CD14-positive monocyte (primary cell): ENCODE measurements around the gene TMEM141. TPM values are rescaled to one million over a fixed set of nuclear protein-coding genes. Genes with fewer than 3 reads are reported as not detected.

Experiments
- DNase-seq, 3 donors: peaks; one replicate each; pipeline ENCODE4 v3.0.0-alpha.2; 2011 to 2022
- H2AFZ ChIP-seq: 2 replicates; pipeline ENCODE4 v1.6.0; 2012; ENCODE audit warnings: mild to moderate bottlenecking, low read depth, low read length, inconsistent platforms; ENCODE audit not compliant: insufficient read depth, poor library complexity, severe bottlenecking
- H3K27ac ChIP-seq, 2 donors: 1 replicate in 1 of 2; 2 replicates in 1 of 2; pipeline ENCODE4 v1.5.1; 2012 to 2013; ENCODE audit warnings: low read length in 2 of 2, control low read depth in 1 of 2, inconsistent platforms in 1 of 2, low read depth in 1 of 2, mild to moderate bottlenecking in 1 of 2
- H3K27me3 ChIP-seq, 2 donors: one replicate each; pipeline versions ENCODE4 v1.6.0 to v1.6.1; 2011 to 2013; ENCODE audit warnings: low read length in 2 of 2; ENCODE audit not compliant: control insufficient read depth in 2 of 2, insufficient read depth in 2 of 2
- H3K36me3 ChIP-seq, 2 donors: replicated peaks in 1 of 2; 1 replicate in 1 of 2; 2 replicates in 1 of 2; pipeline versions ENCODE4 v1.5.1 to v1.6.1; 2012 to 2013; ENCODE audit warnings: low read length in 2 of 2, control low read depth in 1 of 2, inconsistent platforms in 1 of 2, mild to moderate bottlenecking in 1 of 2; ENCODE audit not compliant: insufficient read depth in 2 of 2, control insufficient read depth in 1 of 2
- H3K4me1 ChIP-seq, 2 donors: 1 replicate in 1 of 2; 2 replicates in 1 of 2; pipeline versions ENCODE4 v1.5.1 to v1.6.1; 2012 to 2013; ENCODE audit warnings: low read length in 2 of 2, control low read depth in 1 of 2, inconsistent platforms in 1 of 2, mild to moderate bottlenecking in 1 of 2, moderate library complexity in 1 of 2; ENCODE audit not compliant: insufficient read depth in 2 of 2, control insufficient read depth in 1 of 2
- H3K4me2 ChIP-seq: replicated peaks from 2 replicates; pipeline ENCODE3; 2012; ENCODE audit warnings: low read length, moderate library complexity, mild to moderate bottlenecking; ENCODE audit not compliant: poor library complexity, severe bottlenecking; ENCODE audit errors: extremely low read depth
- H3K4me3 ChIP-seq, 3 experiments: fragments of 200-600 bp in 1 of 3; sonication (generic) in 1 of 3; replicated peaks in 1 of 3; 1 replicate in 2 of 3; 2 replicates in 1 of 3; pipeline ENCODE4 v1.5.1; 2011 to 2013; ENCODE audit warnings: low read length in 3 of 3, mild to moderate bottlenecking in 3 of 3, control low read depth in 2 of 3, low read depth in 2 of 3, inconsistent platforms in 1 of 3, moderate library complexity in 1 of 3
- H3K79me2 ChIP-seq: 2 replicates; pipeline ENCODE4 v1.6.0; 2012; ENCODE audit warnings: mild to moderate bottlenecking, control low read depth, inconsistent platforms, low read length, moderate library complexity; ENCODE audit not compliant: insufficient read depth
- H3K9ac ChIP-seq: 2 replicates; pipeline ENCODE4 v1.6.0; 2017; ENCODE audit warnings: low read length, mild to moderate bottlenecking; ENCODE audit not compliant: insufficient read depth, poor library complexity, severe bottlenecking
- H3K9me3 ChIP-seq, 2 donors: replicated peaks in 1 of 2; 1 replicate in 1 of 2; 2 replicates in 1 of 2; pipeline versions ENCODE4 v1.5.1 to v1.6.1; 2012 to 2013; ENCODE audit warnings: low read length in 2 of 2, control low read depth in 1 of 2; ENCODE audit not compliant: control insufficient read depth in 1 of 2, insufficient read depth in 1 of 2
- H4K20me1 ChIP-seq: 2 replicates; pipeline ENCODE4 v1.6.0; 2012; ENCODE audit warnings: mild to moderate bottlenecking, low read length, control low read depth, moderate library complexity; ENCODE audit not compliant: insufficient read depth
- H3K27ac Mint-ChIP-seq, 7 donors: one replicate each; pipeline ENCODE4 v1.8.0; 2020; ENCODE audit warnings: mild to moderate bottlenecking in 7 of 7, mixed read lengths in 7 of 7, moderate library complexity in 6 of 7, inconsistent platforms in 2 of 7
- H3K27me3 Mint-ChIP-seq, 3 donors: one replicate each; pipeline ENCODE4 v1.8.0; 2021 to 2022; ENCODE audit warnings: low read depth in 3 of 3, mild to moderate bottlenecking in 3 of 3, mixed read lengths in 3 of 3, moderate library complexity in 3 of 3, inconsistent platforms in 1 of 3
- H3K36me3 Mint-ChIP-seq, 2 donors: one replicate each; pipeline ENCODE4 v1.8.0; 2020; ENCODE audit warnings: mixed read lengths in 2 of 2, inconsistent platforms in 1 of 2, mild to moderate bottlenecking in 1 of 2
- H3K4me1 Mint-ChIP-seq: one replicate; pipeline ENCODE4 v1.8.0; 2020; ENCODE audit warnings: mild to moderate bottlenecking, mixed read lengths
- H3K4me3 Mint-ChIP-seq, 2 donors: one replicate each; pipeline ENCODE4 v1.8.0; 2020; ENCODE audit warnings: mild to moderate bottlenecking in 2 of 2, mixed read lengths in 2 of 2, moderate library complexity in 1 of 2
- H3K9me3 Mint-ChIP-seq, 7 donors: one replicate each; pipeline ENCODE4 v1.8.0; 2020 to 2022; ENCODE audit warnings: mixed read lengths in 7 of 7, mild to moderate bottlenecking in 6 of 7, moderate library complexity in 6 of 7, inconsistent platforms in 2 of 7
- WGBS: methylation state at CpG from one replicate; pipeline ENCODE4 v1.1.5; 2013; ENCODE audit warnings: missing lambda C conversion rate; ENCODE audit not compliant: insufficient coverage; 5-methylcytosine and 5-hydroxymethylcytosine counted together
- intact Hi-C, 2 donors: fragments of 100-400 bp; cut with micrococcal nuclease; formaldehyde crosslinking; loops; one replicate each; pipeline versions ENCODE4 v1.15.0 to v1.15.1; 2023
- polyA plus RNA-seq, 3 donors: library from polyadenylated mRNA; depleted of rRNA in 1 of 3; unstranded in 2 of 3; stranded (reverse) in 1 of 3; fragments of 300-500 nt in 2 of 3; fragments of >200 nt in 1 of 3; fragmentation: Illumina TruSeq in 2 of 3; gene quantifications; 1 replicate in 2 of 3; 2 replicates in 1 of 3; pipeline ENCODE4 v1.2.3, GENCODE V29; 2012 to 2021
- TF ChIP-seq, protein P1 (sequence below): fragments of 200-600 bp; IDR thresholded peaks from one replicate; pipeline ENCODE4 v1.8.0; 2022; ENCODE audit warnings: antibody characterized with exemption, mild to moderate bottlenecking

Gene TMEM141
- polyA plus RNA-seq, 3 donors = 33.1 to 47.2 (median 39.2) TPM

GRCh38 chr9:136751244-136751643 lies 39.9 kb upstream of the TMEM141 start:
- Histone ChIP-seq H4K20me1 (no peaks in the 10 kb centered on the region), H3K4me1 (no peaks in the 10 kb centered on the region), H3K27me3 (no peaks in the 10 kb centered on the region), H2AFZ (no peak overlapping the region), H3K4me3 (no peak overlapping the region), H3K79me2 (no peaks in the 10 kb centered on the region), H3K27ac (no peak overlapping the region), H3K9me3 (peaks cover 25 to 34% of the 10 kb centered on the region in 2 donors), H3K36me3 (no peaks in the 10 kb centered on the region), H3K9ac (no peak overlapping the region), H3K4me2 (no peak overlapping the region)
- Mint-ChIP-seq H3K9me3 (peaks cover 23 to 35% (median 33%) of the 10 kb centered on the region in 7 donors), H3K36me3 (peaks cover 0 to 4% of the 10 kb centered on the region in 2 donors), H3K27ac (no peak overlapping the region), H3K4me3 (no peak overlapping the region), H3K4me1 (peaks cover 10% of the 10 kb centered on the region), H3K27me3 (peaks cover 7 to 31% (median 8%) of the 10 kb centered on the region in 3 donors)
- TF ChIP-seq, protein P1, sequence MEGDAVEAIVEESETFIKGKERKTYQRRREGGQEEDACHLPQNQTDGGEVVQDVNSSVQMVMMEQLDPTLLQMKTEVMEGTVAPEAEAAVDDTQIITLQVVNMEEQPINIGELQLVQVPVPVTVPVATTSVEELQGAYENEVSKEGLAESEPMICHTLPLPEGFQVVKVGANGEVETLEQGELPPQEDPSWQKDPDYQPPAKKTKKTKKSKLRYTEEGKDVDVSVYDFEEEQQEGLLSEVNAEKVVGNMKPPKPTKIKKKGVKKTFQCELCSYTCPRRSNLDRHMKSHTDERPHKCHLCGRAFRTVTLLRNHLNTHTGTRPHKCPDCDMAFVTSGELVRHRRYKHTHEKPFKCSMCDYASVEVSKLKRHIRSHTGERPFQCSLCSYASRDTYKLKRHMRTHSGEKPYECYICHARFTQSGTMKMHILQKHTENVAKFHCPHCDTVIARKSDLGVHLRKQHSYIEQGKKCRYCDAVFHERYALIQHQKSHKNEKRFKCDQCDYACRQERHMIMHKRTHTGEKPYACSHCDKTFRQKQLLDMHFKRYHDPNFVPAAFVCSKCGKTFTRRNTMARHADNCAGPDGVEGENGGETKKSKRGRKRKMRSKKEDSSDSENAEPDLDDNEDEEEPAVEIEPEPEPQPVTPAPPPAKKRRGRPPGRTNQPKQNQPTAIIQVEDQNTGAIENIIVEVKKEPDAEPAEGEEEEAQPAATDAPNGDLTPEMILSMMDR = no peak
- no CpG with 5 or more reads among the region's 1 CpG for WGBS
- intact Hi-C loops = no loop called here
- no peak for DNase-seq

GRCh38 chr9:136751814-136752213 lies 39.3 kb upstream of the TMEM141 start:
- intact Hi-C loops = no loop called here
- Histone ChIP-seq H3K36me3 (no peaks in the 10 kb centered on the region), H2AFZ (no peak overlapping the region), H4K20me1 (no peaks in the 10 kb centered on the region), H3K9ac (no peak overlapping the region), H3K4me3 (no peak overlapping the region), H3K4me2 (no peak overlapping the region), H3K27ac (no peak overlapping the region), H3K27me3 (no peaks in the 10 kb centered on the region), H3K4me1 (no peaks in the 10 kb centered on the region), H3K79me2 (no peaks in the 10 kb centered on the region), H3K9me3 (peaks cover 25 to 38% of the 10 kb centered on the region in 2 donors)
- DNase-seq = no peak
- peaks cover 10% of the 10 kb centered on the region for H3K4me1 Mint-ChIP-seq
- peaks cover 8 to 31% (median 8%) of the 10 kb centered on the region in 3 donors for H3K27me3 Mint-ChIP-seq
- peaks cover 24 to 41% (median 37%) of the 10 kb centered on the region in 7 donors for H3K9me3 Mint-ChIP-seq
- H3K36me3 Mint-ChIP-seq = peaks cover 0 to 4% of the 10 kb centered on the region in 2 donors
- no peak overlapping the region for H3K4me3 Mint-ChIP-seq
- TF ChIP-seq, protein P1 = no peak
- peak overlapping the region in 1 of 7 donors; percentile 60 for H3K27ac Mint-ChIP-seq
